Adrenal gland (tissue), 12 donors: ENCODE data around the gene MESP2. TPM values are rescaled to one million over a fixed set of nuclear protein-coding genes. Genes with fewer than 3 reads are reported as not detected.

Experiments
- DNase-seq, 7 donors: peaks; one replicate each; pipeline ENCODE4 v3.0.0-alpha.2; 2019 to 2020
- H3K27ac ChIP-seq, 5 donors: fragments of 200-600 bp; sonication (generic) in 4 of 5; 1 replicate in 3 of 5; 2 replicates in 2 of 5; pipeline versions ENCODE4 v1.5.1 to v1.8.0; 2016 to 2020; ENCODE audit warnings: mild to moderate bottlenecking in 1 of 5
- H3K27me3 ChIP-seq: fragments of 200-600 bp; 2 replicates; pipeline ENCODE4 v1.8.0; 2021
- H3K36me3 ChIP-seq, 2 donors: fragments of 200-600 bp; replicated peaks in 1 of 2; 1 replicate in 1 of 2; 2 replicates in 1 of 2; pipeline versions ENCODE4 v1.5.1 to v1.8.0; 2018 to 2022
- H3K4me1 ChIP-seq, 2 donors: fragments of 200-600 bp; replicated peaks in 1 of 2; 1 replicate in 1 of 2; 2 replicates in 1 of 2; pipeline versions ENCODE4 v1.5.1 to v1.8.0; 2018 to 2021
- H3K4me3 ChIP-seq, 4 donors: fragments of 200-600 bp; sonication (generic) in 3 of 4; one replicate each; pipeline ENCODE4 v1.5.1; 2016 to 2018
- H3K9me3 ChIP-seq, 3 donors: fragments of 200-600 bp; sonication (generic) in 1 of 3; replicated peaks in 1 of 3; 1 replicate in 2 of 3; 2 replicates in 1 of 3; pipeline versions ENCODE4 v1.5.1 to v1.8.0; 2016 to 2021
- CTCF ChIP-seq, 6 experiments: fragments of 450-650 bp in 4 of 6; fragments of 200-600 bp in 2 of 6; sonication (generic) in 1 of 6; IDR thresholded peaks; 1 replicate in 5 of 6; 2 replicates in 1 of 6; pipeline versions ENCODE4 v1.5.1 to v1.8.0; 2016 to 2021; ENCODE audit warnings: antibody characterized with exemption in 6 of 6, mild to moderate bottlenecking in 2 of 6, moderate library complexity in 1 of 6
- POLR2A ChIP-seq, 2 donors: fragments of 450-650 bp; IDR thresholded peaks; one replicate each; pipeline ENCODE4 v1.6.1; 2017; ENCODE audit warnings: antibody characterized with exemption in 2 of 2, mild to moderate bottlenecking in 2 of 2, moderate library complexity in 1 of 2
- WGBS, 4 donors: extraction: QIAGEN DNeasy Blood & Tissue Kit in 2 of 4; methylation state at CpG; one replicate each; pipeline versions ENCODE4 v1.1.5 to v1.1.7; 2013 to 2017; 5-methylcytosine and 5-hydroxymethylcytosine counted together
- intact Hi-C, 2 donors: fragments of 100-400 bp; cut with DNase I; formaldehyde crosslinking; loops; one replicate each; pipeline versions ENCODE4 v1.14.1 to v1.15.0; 2022 to 2023
- polyA plus RNA-seq, 3 donors: library from polyadenylated mRNA; stranded (reverse); fragments of 200-250 nt in 2 of 3; fragments of 350-450 nt in 1 of 3; fragmentation: Illumina TruSeq in 1 of 3; extraction: RNeasy Lipid Tissue Mini Kit (QIAGEN cat#74804) in 1 of 3; gene quantifications; one replicate each; pipeline ENCODE4 v1.2.3, GENCODE V29; 2013 to 2014
- total RNA-seq, 9 donors: library from RNA; depleted of rRNA in 4 of 9; stranded (reverse); fragments of >200 nt in 4 of 9; fragments of 120-200 nt in 1 of 9; fragmentation: NEBNext Ultra II Directional in 1 of 9; extraction: Animal tissue kit (Norgen Biotek cat#: 25700) in 1 of 9; gene quantifications; one replicate each; pipeline versions ENCODE4 v1.1.0 to v1.2.4, GENCODE V29; 2013 to 2023
- donor health status: healthy with polysubstance abuse.
- donor health status: Bipolar disorder and iron deficiency.
- donor health status: DM: yes; HTN: yes; CAD: no.
- donor health status: DM: no; HTN: no; CAD: no.
- donor health status: DM: no; HTN: no; CAD: no.
- donor health status: DM: yes; HTN: yes; CAD: no.

The MESP2 gene
- total and polyA plus RNA-seq, 12 donors = 0.34 to 1.7 (median 0.55) TPM; not detected in 3

- H3K4me3 ChIP-seq = no peak overlapping the region
- intact Hi-C loops = loop anchor here in 1 of 2 donors (5.0 kb wide), 1 partner anchor 332 kb away; no protein-coding TSS in a partner anchor
- H3K27ac ChIP-seq = no peak overlapping the region
- DNase-seq = no peak
- no peaks in the 10 kb centered on the region for H3K36me3 ChIP-seq
- peaks cover 3 to 5% of the 10 kb centered on the region in 2 donors for H3K4me1 ChIP-seq
- H3K9me3 ChIP-seq = no peaks in the 10 kb centered on the region
- TF ChIP-seq POLR2A (IDR thresholded peaks at IDR 0.05) (no peak), CTCF (IDR thresholded peaks at IDR 0.05) (no peak)
- 77 to 90% (median 85%) methylated on average over 4 of the region's 4 CpGs for WGBS, 4 donors
- no peaks in the 10 kb centered on the region for H3K27me3 ChIP-seq
Measured at GRCh38 chr15:89755701-89756100, 20.4 kb upstream of the MESP2 start.

- Histone ChIP-seq H3K4me1 (no peaks in the 10 kb centered on the region), H3K4me3 (no peak overlapping the region), H3K36me3 (no peaks in the 10 kb centered on the region), H3K27ac (no peak overlapping the region), H3K27me3 (no peaks in the 10 kb centered on the region), H3K9me3 (no peaks in the 10 kb centered on the region)
- intact Hi-C loops = loop anchor here in 1 of 2 donors (5.0 kb wide), 1 partner anchor 330 kb away; no protein-coding TSS in a partner anchor
- WGBS, 4 donors = 68 to 78% (median 74%) methylated on average over 7 of the region's 7 CpGs
- DNase-seq = no peak
- TF ChIP-seq POLR2A (IDR thresholded peaks at IDR 0.05) = no peak
- no peak for TF ChIP-seq CTCF (IDR thresholded peaks at IDR 0.05)
Measured at GRCh38 chr15:89756897-89757296, 19.2 kb upstream of the MESP2 start.

DNA sequence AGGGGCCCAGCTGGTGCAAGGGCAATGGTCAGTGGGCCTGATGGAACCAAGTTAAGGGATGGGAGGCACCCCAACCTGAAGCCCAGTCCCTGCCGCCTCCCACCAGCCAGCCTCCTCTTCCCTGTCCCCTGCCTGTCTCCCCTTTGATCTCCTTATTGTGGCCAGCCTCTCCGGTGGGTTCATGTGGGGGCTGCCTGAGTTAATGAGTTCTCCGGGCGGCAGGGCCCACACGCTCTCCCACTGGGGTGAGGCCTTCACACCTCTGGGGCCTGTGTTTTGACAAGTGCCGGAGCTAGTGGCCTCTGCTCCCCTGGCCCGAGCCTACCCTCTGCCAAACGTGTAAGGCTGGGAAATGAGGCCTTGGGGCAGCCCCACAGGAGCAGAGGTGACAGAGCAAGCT, 17.8 kb upstream of the MESP2 start:
- no peaks in the 10 kb centered on the region for H3K36me3 ChIP-seq
- TF ChIP-seq POLR2A (IDR thresholded peaks at IDR 0.05) (no peak), CTCF (IDR thresholded peaks at IDR 0.05) (no peak)
- WGBS, 4 donors = 87 to 94% (median 92%) methylated on average over 7 to 8 of the region's 8 CpGs
- no peaks in the 10 kb centered on the region for H3K9me3 ChIP-seq
- no peak for DNase-seq
- H3K27me3 ChIP-seq = no peaks in the 10 kb centered on the region
- H3K4me3 ChIP-seq = no peak overlapping the region
- intact Hi-C loops = loop anchor here in 1 of 2 donors (5.0 kb wide), 1 partner anchor 329 kb away; no protein-coding TSS in a partner anchor
- H3K27ac ChIP-seq = no peak overlapping the region
- no peaks in the 10 kb centered on the region for H3K4me1 ChIP-seq

- TF ChIP-seq POLR2A (IDR thresholded peaks at IDR 0.05) (no peak), CTCF (IDR thresholded peaks at IDR 0.05) (no peak)
- intact Hi-C loops = loop anchor here in 1 of 2 donors (5.0 kb wide), 1 partner anchor 328 kb away; no protein-coding TSS in a partner anchor
- Histone ChIP-seq H3K36me3 (no peaks in the 10 kb centered on the region), H3K4me3 (no peak overlapping the region), H3K4me1 (no peaks in the 10 kb centered on the region), H3K27me3 (no peaks in the 10 kb centered on the region), H3K27ac (no peak overlapping the region), H3K9me3 (no peaks in the 10 kb centered on the region)
- no peak for DNase-seq
- WGBS, 4 donors = 82 to 100% (median 90%) methylated on average over 2 to 8 of the region's 8 CpGs
Measured at GRCh38 chr15:89758981-89759380, 17.2 kb upstream of the MESP2 start.
